HCT116 (cell line): ENCODE results near the gene ASCC1. TPM values are rescaled to one million over a fixed set of nuclear protein-coding genes. Genes with fewer than 3 reads are reported as not detected.

Experiments used
- ATAC-seq: fragments of 200-7000 bp; cut with Tn5 transposase; 2 replicates; pipeline ENCODE4 v1.9.1; 2020; ENCODE audit warnings: mild to moderate bottlenecking, moderate library complexity
- BruUV-seq: library from RNA; stranded (reverse); fragments of 400-500 nt; replicated peaks from 2 replicates; lab custom pipeline; 2021; lab: Mats Ljungman, UMichigan
- CTCF ChIA-PET: fragments of 300-600 bp; sonication (Branson Sonifier 250); formaldehyde crosslinking; loops from one replicate; lab custom pipeline; 2021; ENCODE audit warnings: antibody characterized with exemption; lab: Charles Lee
- POLR2A ChIA-PET: fragments of 300-600, 350-600 bp; sonication (Branson Sonifier 250); formaldehyde crosslinking; loops from one replicate; lab custom pipeline; 2021; ENCODE audit warnings: antibody characterized with exemption; lab: Charles Lee
- RAD21 ChIA-PET, 2 experiments: fragments of 300-600 bp; sonication (Branson Sonifier 250); formaldehyde crosslinking; loops; one replicate each; lab custom pipeline; 2023; ENCODE audit warnings: low total read pairs in 2 of 2; ENCODE audit not compliant: uncharacterized antibody in 2 of 2, unreplicated experiment in 2 of 2, low non-redundant PET in 1 of 2; lab: Charles Lee
- DNase-seq: peaks from one replicate; pipeline ENCODE4 v3.0.0-alpha.2; 2010; ENCODE audit warnings: low read depth, low spot score
- H2AFZ ChIP-seq: fragments of 200-600 bp; shearing (Covaris generic), sonication (generic); 2 replicates; pipeline ENCODE4 v1.6.1; 2017; ENCODE audit warnings: low read depth, mixed run types, mixed read lengths, antibody characterized with exemption, low read length; ENCODE audit not compliant: poor library complexity, severe bottlenecking
- H3K27ac ChIP-seq: 2 replicates; pipeline ENCODE4 v1.5.1; 2012; ENCODE audit warnings: low read depth, low read length
- H3K27me3 ChIP-seq: fragments of 200-600 bp; sonication (generic); 2 replicates; pipeline ENCODE4 v1.6.1; 2016; ENCODE audit warnings: mixed run types, low read length, mixed read lengths; ENCODE audit not compliant: insufficient read depth
- H3K36me3 ChIP-seq, 2 experiments: fragments of 200-500 bp in 1 of 2; fragments of 200-600 bp in 1 of 2; sonication (Bioruptor generic) in 1 of 2; sonication (generic) in 1 of 2; 2 replicates each; pipeline versions ENCODE4 v1.5.1 to v1.6.1; 2014 to 2016; ENCODE audit warnings: low read length in 2 of 2, inconsistent platforms in 1 of 2, mixed read lengths in 1 of 2, mixed run types in 1 of 2; ENCODE audit not compliant: insufficient read depth in 2 of 2, control insufficient read depth in 1 of 2
- H3K4me1 ChIP-seq, 2 experiments: fragments of 200-600 bp in 1 of 2; sonication (generic) in 1 of 2; 2 replicates each; pipeline versions ENCODE4 v1.5.1 to v1.6.1; 2012 to 2017; ENCODE audit warnings: low read length in 2 of 2, inconsistent platforms in 1 of 2, mild to moderate bottlenecking in 1 of 2, mixed read lengths in 1 of 2, mixed run types in 1 of 2, moderate library complexity in 1 of 2; ENCODE audit not compliant: insufficient read depth in 2 of 2, control insufficient read depth in 1 of 2
- H3K4me2 ChIP-seq: fragments of 200-600 bp; sonication (generic); 2 replicates; pipeline ENCODE4 v1.6.1; 2017; ENCODE audit warnings: mixed run types, low read length, mixed read lengths
- H3K4me3 ChIP-seq, 2 experiments: fragments of 200-600 bp in 1 of 2; sonication (generic) in 1 of 2; replicated peaks in 1 of 2; 2 replicates each; pipeline ENCODE4 v1.5.1; 2011 to 2016; ENCODE audit warnings: low read length in 2 of 2, control low read depth in 1 of 2, low read depth in 1 of 2, mild to moderate bottlenecking in 1 of 2, mixed read lengths in 1 of 2, mixed run types in 1 of 2
- H3K79me2 ChIP-seq: fragments of 200-600 bp; sonication (generic); 2 replicates; pipeline ENCODE4 v1.6.1; 2017; ENCODE audit warnings: mild to moderate bottlenecking, mixed run types, low read length, moderate library complexity, mixed read lengths; ENCODE audit not compliant: insufficient read depth
- H3K9ac ChIP-seq: fragments of 200-600 bp; sonication (generic); 2 replicates; pipeline ENCODE4 v1.6.1; 2016; ENCODE audit warnings: low read length, mixed read lengths
- H3K9me2 ChIP-seq: fragments of 200-600 bp; sonication (generic), shearing (Covaris generic); 2 replicates; pipeline ENCODE4 v1.6.1; 2017; ENCODE audit warnings: mixed run types, mild to moderate bottlenecking, moderate library complexity; ENCODE audit not compliant: insufficient read depth
- H3K9me3 ChIP-seq, 2 experiments: fragments of 200-500 bp in 1 of 2; fragments of 200-600 bp in 1 of 2; sonication (Bioruptor generic) in 1 of 2; sonication (generic) in 1 of 2; 2 replicates each; pipeline ENCODE4 v1.6.1; 2014 to 2017; ENCODE audit warnings: low read length in 2 of 2, mixed read lengths in 2 of 2, inconsistent platforms in 1 of 2, low read depth in 1 of 2, mild to moderate bottlenecking in 1 of 2, mixed run types in 1 of 2, moderate library complexity in 1 of 2; ENCODE audit not compliant: control insufficient read depth in 1 of 2, insufficient read depth in 1 of 2
- H4K20me1 ChIP-seq: fragments of 200-600 bp; sonication (generic), shearing (Covaris generic); 2 replicates; pipeline ENCODE4 v1.6.1; 2017; ENCODE audit warnings: mixed run types, mild to moderate bottlenecking, moderate library complexity; ENCODE audit not compliant: insufficient read depth
- CBX3 ChIP-seq: IDR thresholded peaks from 2 replicates; pipeline ENCODE4 v1.6.1; 2012; ENCODE audit warnings: low read depth
- CEBPB ChIP-seq: IDR thresholded peaks from 2 replicates; pipeline ENCODE4 v1.6.1; 2012; ENCODE audit warnings: low read depth
- EGR1 ChIP-seq: IDR thresholded peaks from 2 replicates; pipeline ENCODE4 v1.6.1; 2012; ENCODE audit warnings: low read depth
- EZH2 ChIP-seq: fragments of 200-600 bp; sonication (generic); IDR thresholded peaks from 2 replicates; pipeline ENCODE4 v1.6.1; 2017; ENCODE audit warnings: antibody characterized with exemption, mixed run types
- EZH2phosphoT487 ChIP-seq: fragments of 200-600 bp; IDR thresholded peaks from 2 replicates; pipeline ENCODE4 v1.6.1; 2018; ENCODE audit warnings: antibody characterized with exemption, borderline replicate concordance
- FOSL1 ChIP-seq: IDR thresholded peaks from 2 replicates; pipeline ENCODE4 v1.6.1; 2012; ENCODE audit warnings: low read depth
- POLR2A ChIP-seq: IDR thresholded peaks from 2 replicates; pipeline ENCODE4 v1.7.0; 2011; ENCODE audit warnings: borderline replicate concordance; ENCODE audit not compliant: insufficient read depth, insufficient read length; ENCODE audit errors: extremely low read depth
- POLR2AphosphoS5 ChIP-seq: IDR thresholded peaks from 2 replicates; pipeline ENCODE4 v1.6.1; 2011; ENCODE audit warnings: mild to moderate bottlenecking, low read depth, low read length, moderate library complexity
- RAD21 ChIP-seq: IDR thresholded peaks from 2 replicates; pipeline ENCODE4 v1.6.1; 2012; ENCODE audit warnings: low read depth, mild to moderate bottlenecking
- SP1 ChIP-seq: IDR thresholded peaks from 2 replicates; pipeline ENCODE4 v1.6.1; 2012; ENCODE audit warnings: low read depth
- TCF7L2 ChIP-seq: IDR thresholded peaks from 2 replicates; pipeline ENCODE4 v1.7.0; 2011; ENCODE audit warnings: borderline replicate concordance, inconsistent platforms; ENCODE audit not compliant: insufficient read depth, insufficient read length; ENCODE audit errors: extremely low read depth
- YY1 ChIP-seq: IDR thresholded peaks from 2 replicates; pipeline ENCODE4 v1.6.1; 2011; ENCODE audit warnings: low read length, low read depth, moderate library complexity, mild to moderate bottlenecking; ENCODE audit not compliant: insufficient replicate concordance; ENCODE audit errors: extremely low read depth
- ZNF274 ChIP-seq: fragments of 200-500 bp; sonication (Bioruptor generic); IDR thresholded peaks from 2 replicates; pipeline ENCODE4 v1.6.1; 2014; ENCODE audit warnings: mild to moderate bottlenecking, low read depth, low read length, inconsistent platforms
- intact Hi-C: fragments of 100-400 bp; cut with micrococcal nuclease; formaldehyde crosslinking; loops from 2 replicates; pipeline ENCODE4 v1.10.0; 2022
- total RNA-seq: library from RNA; stranded (reverse); gene quantifications from one replicate; pipeline ENCODE4 v1.2.1, GENCODE V29; 2021; ENCODE audit not compliant: unreplicated experiment

The ASCC1 gene
- total RNA-seq, 1 experiment from 2014 or later = 34.5 TPM

GRCh38 chr10:72127571-72127970, 88.5 kb downstream of the ASCC1 start:
- no TSS peak for BruUV-seq
- Histone ChIP-seq H3K27ac (no peak overlapping the region), H4K20me1 (no peaks in the 10 kb centered on the region), H3K9ac (no peak overlapping the region), H2AFZ (no peak overlapping the region), H3K9me3 (no peaks in the 10 kb centered on the region), H3K36me3 (no peaks in the 10 kb centered on the region), H3K4me3 (no peak overlapping the region), H3K79me2 (no peaks in the 10 kb centered on the region), H3K4me1 (no peaks in the 10 kb centered on the region), H3K9me2 (no peaks in the 10 kb centered on the region), H3K27me3 (no peaks in the 10 kb centered on the region), H3K4me2 (no peak overlapping the region)
- DNase-seq (no peak), ATAC-seq (no peak)
- CTCF ChIA-PET = interaction anchor here (1.9 to 3.8 kb wide), 4 partner anchors 9 to 93 kb away, joined by 6 to 31 read pairs (median 14); no protein-coding TSS in a partner anchor
- no peak for TF ChIP-seq POLR2AphosphoS5
- no peak for TF ChIP-seq EGR1
- TF ChIP-seq CBX3 = no peak
- no peak for TF ChIP-seq CEBPB
- no peak for TF ChIP-seq RAD21
- TF ChIP-seq YY1 = no peak
- TF ChIP-seq TCF7L2 = no peak
- RAD21 ChIA-PET = no interaction called here
- POLR2A ChIA-PET = interaction anchor here (0.7 to 2.3 kb wide), 2 partner anchors 42 to 146 kb away, joined by 5 to 14 read pairs; partner anchors contain the start of gene DDIT4
- intact Hi-C loops = loop anchor here (2.0 kb wide), 1 partner anchor 95 kb away; no protein-coding TSS in a partner anchor

GRCh38 chr10:72126872-72127232, 89.2 kb downstream of the ASCC1 start:
- RAD21 ChIA-PET = interaction anchor here (0.6 to 1.5 kb wide), 6 partner anchors 78 to 211 kb away, joined by 3 to 9 read pairs (median 4); no protein-coding TSS in a partner anchor
- Histone ChIP-seq H3K9me3 (no peaks in the 10 kb centered on the region), H3K9ac (no peak overlapping the region), H3K36me3 (no peaks in the 10 kb centered on the region), H3K4me3 (no peak overlapping the region), H2AFZ (no peak overlapping the region), H4K20me1 (no peaks in the 10 kb centered on the region), H3K27ac (no peak overlapping the region), H3K27me3 (no peaks in the 10 kb centered on the region), H3K9me2 (no peaks in the 10 kb centered on the region), H3K79me2 (no peaks in the 10 kb centered on the region), H3K4me1 (no peaks in the 10 kb centered on the region), H3K4me2 (no peak overlapping the region)
- CTCF ChIA-PET = interaction anchor here (1.0 to 3.8 kb wide), 20 partner anchors 10 to 213 kb away, joined by 3 to 31 read pairs (median 6); partner anchors contain the start of genes ANAPC16, ASCC1 and DDIT4
- ATAC-seq (no peak), DNase-seq (no peak)
- no TSS peak for BruUV-seq
- intact Hi-C loops = loop anchor here (1.0 to 2.0 kb wide), 3 partner anchors 96 to 210 kb away; no protein-coding TSS in a partner anchor
- POLR2A ChIA-PET = interaction anchor here (0.7 to 2.3 kb wide), 3 partner anchors 43 to 147 kb away, joined by 4 to 14 read pairs (median 5); partner anchors contain the start of gene DDIT4
- no peak for TF ChIP-seq ZNF274
- no peak for TF ChIP-seq POLR2A
- TF ChIP-seq RAD21 = no peak
- TF ChIP-seq FOSL1 = no peak
- no peak for TF ChIP-seq SP1
- no peak for TF ChIP-seq EZH2
- TF ChIP-seq EZH2phosphoT487 = no peak
